ENCODE results near the gene BATF3. TPM values are rescaled to one million over a fixed set of nuclear protein-coding genes. Genes with fewer than 3 reads are reported as not detected.

BATF3 gene
- total RNA-seq, 2 donors from 2014 or later = 0.96 to 3.3 TPM

DNA sequence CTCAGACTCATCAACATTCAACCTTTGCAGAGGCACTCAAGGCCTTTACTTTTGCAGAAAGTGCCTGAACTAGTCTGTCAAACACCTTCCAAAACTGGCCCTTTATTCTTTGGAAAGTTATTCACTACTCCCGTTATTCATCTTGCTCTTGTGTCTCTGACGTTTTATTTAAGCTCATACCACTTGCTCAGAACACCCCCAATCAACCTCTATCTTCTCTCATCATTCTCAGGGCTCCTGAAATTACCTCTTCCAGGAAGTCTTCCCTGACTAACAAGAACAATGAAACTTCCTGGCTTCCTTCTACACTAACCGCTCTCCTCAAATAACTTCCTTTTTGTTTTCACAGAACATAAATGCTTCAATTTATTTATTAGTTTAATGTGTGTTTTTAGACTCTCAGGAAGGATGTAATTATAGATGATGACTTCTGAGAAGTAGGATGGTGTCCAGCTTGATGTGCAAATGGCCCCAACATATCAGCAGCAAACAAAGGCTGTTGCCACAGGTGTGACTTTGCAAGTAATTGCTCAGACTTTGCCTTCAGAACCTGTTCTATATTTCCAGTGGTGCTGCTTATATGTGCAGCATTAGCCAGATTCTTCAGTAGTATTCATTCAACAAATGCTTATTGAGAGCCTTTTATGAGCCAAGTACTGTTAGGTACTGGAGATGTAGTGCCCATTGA lies 22.8 kb upstream of the BATF3 start:
- Histone ChIP-seq H3K27me3 (no peaks in the 10 kb centered on the region), H3K9me3 (no peaks in the 10 kb centered on the region), H3K4me1 (no peaks in the 10 kb centered on the region), H3K36me3 (no peaks in the 10 kb centered on the region), H3K27ac (no peak overlapping the region), H3K4me3 (no peak overlapping the region)
- DNase-seq (ENCODE audit: low spot score) = no peak
- TF ChIP-seq, protein P1, sequence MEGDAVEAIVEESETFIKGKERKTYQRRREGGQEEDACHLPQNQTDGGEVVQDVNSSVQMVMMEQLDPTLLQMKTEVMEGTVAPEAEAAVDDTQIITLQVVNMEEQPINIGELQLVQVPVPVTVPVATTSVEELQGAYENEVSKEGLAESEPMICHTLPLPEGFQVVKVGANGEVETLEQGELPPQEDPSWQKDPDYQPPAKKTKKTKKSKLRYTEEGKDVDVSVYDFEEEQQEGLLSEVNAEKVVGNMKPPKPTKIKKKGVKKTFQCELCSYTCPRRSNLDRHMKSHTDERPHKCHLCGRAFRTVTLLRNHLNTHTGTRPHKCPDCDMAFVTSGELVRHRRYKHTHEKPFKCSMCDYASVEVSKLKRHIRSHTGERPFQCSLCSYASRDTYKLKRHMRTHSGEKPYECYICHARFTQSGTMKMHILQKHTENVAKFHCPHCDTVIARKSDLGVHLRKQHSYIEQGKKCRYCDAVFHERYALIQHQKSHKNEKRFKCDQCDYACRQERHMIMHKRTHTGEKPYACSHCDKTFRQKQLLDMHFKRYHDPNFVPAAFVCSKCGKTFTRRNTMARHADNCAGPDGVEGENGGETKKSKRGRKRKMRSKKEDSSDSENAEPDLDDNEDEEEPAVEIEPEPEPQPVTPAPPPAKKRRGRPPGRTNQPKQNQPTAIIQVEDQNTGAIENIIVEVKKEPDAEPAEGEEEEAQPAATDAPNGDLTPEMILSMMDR (IDR thresholded peaks at IDR 0.05) = no peak

DNA sequence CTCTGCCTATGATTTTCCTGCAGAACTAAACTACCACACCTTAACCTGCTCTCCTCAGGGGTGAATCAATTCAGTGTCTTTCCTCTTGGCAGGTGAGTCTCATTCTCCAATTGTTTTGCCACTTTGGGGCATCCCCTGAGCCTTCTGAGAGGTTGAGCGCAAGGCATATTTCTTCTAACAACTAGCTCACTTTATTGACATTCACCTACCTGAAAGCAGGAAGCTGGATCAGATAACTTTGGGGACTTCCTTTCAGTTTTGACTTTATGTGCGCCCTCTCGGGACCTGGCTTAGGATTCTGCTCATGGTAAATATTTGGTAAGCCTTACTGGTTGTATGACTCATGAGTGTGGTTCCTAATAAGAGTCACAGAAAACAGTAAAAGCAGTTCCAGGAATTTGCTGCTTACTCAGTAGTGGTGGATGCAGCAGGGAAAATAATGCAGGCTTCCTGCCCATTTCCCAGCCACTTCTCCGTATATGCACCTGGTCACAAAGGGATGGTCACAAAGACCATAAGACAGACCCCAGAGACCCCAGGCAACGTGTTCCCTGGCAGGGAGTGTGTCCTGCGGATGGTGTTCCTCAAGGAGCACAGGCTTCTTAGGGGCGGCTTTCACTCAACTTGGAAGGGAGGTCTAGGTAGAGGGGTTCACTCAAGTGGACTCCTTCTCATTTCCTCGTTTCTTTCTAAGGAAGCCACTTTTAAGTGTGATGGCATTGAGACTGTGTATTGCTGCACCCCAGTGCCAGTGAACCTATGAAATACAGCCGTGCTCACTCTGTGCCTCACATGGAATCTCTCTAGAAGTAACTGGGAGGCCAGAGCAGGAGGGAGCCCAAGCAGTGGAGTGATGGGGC lies 22.0 kb upstream of the BATF3 start:
- TF ChIP-seq, protein P1 (IDR thresholded peaks at IDR 0.05) = no peak
- Histone ChIP-seq H3K4me3 (no peak overlapping the region), H3K9me3 (no peaks in the 10 kb centered on the region), H3K27me3 (no peaks in the 10 kb centered on the region), H3K36me3 (no peaks in the 10 kb centered on the region), H3K4me1 (no peaks in the 10 kb centered on the region), H3K27ac (no peak overlapping the region)
- DNase-seq (ENCODE audit: low spot score) = no peak

- Histone ChIP-seq H3K36me3 (no peaks in the 10 kb centered on the region), H3K4me3 (no peak overlapping the region), H3K9me3 (no peaks in the 10 kb centered on the region), H3K4me1 (no peaks in the 10 kb centered on the region), H3K27me3 (no peaks in the 10 kb centered on the region), H3K27ac (no peak overlapping the region)
- no peak for DNase-seq (ENCODE audit: low spot score)
- TF ChIP-seq, protein P1 (IDR thresholded peaks at IDR 0.05) = no peak
Observed at GRCh38 chr1:212719633-212720032, 20.0 kb upstream of the BATF3 start.

- Histone ChIP-seq H3K36me3 (no peaks in the 10 kb centered on the region), H3K27me3 (no peaks in the 10 kb centered on the region), H3K9me3 (peaks cover 0 to 5% of the 10 kb centered on the region in 2 donors), H3K27ac (no peak overlapping the region), H3K4me1 (no peaks in the 10 kb centered on the region), H3K4me3 (no peak overlapping the region)
- DNase-seq (ENCODE audit: low spot score) = no peak
- TF ChIP-seq, protein P1 (IDR thresholded peaks at IDR 0.05) = no peak
Observed at GRCh38 chr1:212718499-212718898, 18.9 kb upstream of the BATF3 start.

GRCh38 chr1:212716161-212716560 lies 16.5 kb upstream of the BATF3 start:
- Histone ChIP-seq H3K27ac (no peak overlapping the region), H3K4me3 (no peak overlapping the region), H3K9me3 (peaks cover 0 to 5% of the 10 kb centered on the region in 2 donors), H3K27me3 (no peaks in the 10 kb centered on the region), H3K36me3 (no peaks in the 10 kb centered on the region), H3K4me1 (no peaks in the 10 kb centered on the region)
- TF ChIP-seq, protein P1 (IDR thresholded peaks at IDR 0.05) = no peak
- DNase-seq (ENCODE audit: low spot score) = no peak

All from right atrium auricular region (tissue), 2 donors.